GM13976 (cell line): Measurements from ENCODE around the gene STK24.

Experiments used
- DNase-seq: peaks from one replicate; pipeline ENCODE4 v3.0.0; 2012; ENCODE audit warnings: low spot score
- in situ Hi-C: fragments of 300-500 bp; cut with MboI; formaldehyde crosslinking; loops from one replicate; pipeline ENCODE4 v1.12.0; 2022; ENCODE audit warnings: low sequenced_read_pairs, mixed read lengths, inconsistent platforms; ENCODE audit not compliant: unreplicated experiment
- TF ChIP-seq, protein P1 (sequence below): IDR thresholded peaks from 2 replicates; pipeline ENCODE4 v1.5.1; 2012; ENCODE audit warnings: borderline replicate concordance, mild to moderate bottlenecking; ENCODE audit not compliant: insufficient read depth; ENCODE audit errors: extremely low read depth, missing control alignments, control extremely low read depth

Gene STK24

DNA sequence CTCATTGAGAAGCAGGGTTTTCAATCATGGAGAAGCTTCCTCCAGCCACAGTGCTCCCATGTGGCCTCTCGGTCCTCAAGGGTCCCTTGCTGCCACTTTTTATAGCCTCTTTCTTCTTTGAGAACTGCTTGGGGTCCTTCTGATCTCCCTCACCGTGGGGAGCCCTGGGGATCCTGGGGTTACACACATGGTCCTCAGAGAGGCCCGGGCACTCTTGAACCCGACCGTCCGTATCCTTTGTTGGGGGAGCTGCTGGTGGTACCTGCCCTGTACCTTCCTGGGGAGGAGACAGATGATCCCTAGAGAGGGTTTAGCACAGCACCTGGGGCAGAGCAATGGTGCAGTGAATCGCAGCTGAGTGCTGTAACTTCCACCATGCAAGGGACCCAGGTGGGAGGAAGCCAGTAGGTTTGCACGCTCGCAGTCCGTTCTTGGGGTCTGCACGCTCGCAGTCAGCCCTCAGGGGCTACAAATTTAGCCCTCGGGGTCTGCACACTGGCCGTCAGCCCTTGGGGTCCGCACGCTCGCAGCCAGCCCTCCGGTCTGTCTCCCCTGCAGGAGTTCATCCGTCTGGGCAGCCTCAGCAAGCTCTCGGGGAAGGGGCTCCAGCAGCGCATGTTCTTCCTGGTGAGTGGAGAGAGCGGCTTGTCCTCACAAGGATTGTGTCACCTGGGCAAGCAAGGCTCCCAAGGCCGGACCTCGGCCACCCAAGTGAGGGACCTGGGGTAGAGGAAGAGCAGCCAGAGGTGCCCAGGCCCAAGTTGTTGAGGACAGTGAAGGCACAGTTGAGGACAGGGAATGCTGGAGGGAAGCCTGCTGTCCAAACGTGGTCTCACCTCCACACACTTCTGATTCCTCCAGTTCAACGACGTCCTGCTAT, 138.4 kb downstream of the STK24 start:
- in situ Hi-C loops: no loop called here
- no peak for DNase-seq
- TF ChIP-seq, protein P1, sequence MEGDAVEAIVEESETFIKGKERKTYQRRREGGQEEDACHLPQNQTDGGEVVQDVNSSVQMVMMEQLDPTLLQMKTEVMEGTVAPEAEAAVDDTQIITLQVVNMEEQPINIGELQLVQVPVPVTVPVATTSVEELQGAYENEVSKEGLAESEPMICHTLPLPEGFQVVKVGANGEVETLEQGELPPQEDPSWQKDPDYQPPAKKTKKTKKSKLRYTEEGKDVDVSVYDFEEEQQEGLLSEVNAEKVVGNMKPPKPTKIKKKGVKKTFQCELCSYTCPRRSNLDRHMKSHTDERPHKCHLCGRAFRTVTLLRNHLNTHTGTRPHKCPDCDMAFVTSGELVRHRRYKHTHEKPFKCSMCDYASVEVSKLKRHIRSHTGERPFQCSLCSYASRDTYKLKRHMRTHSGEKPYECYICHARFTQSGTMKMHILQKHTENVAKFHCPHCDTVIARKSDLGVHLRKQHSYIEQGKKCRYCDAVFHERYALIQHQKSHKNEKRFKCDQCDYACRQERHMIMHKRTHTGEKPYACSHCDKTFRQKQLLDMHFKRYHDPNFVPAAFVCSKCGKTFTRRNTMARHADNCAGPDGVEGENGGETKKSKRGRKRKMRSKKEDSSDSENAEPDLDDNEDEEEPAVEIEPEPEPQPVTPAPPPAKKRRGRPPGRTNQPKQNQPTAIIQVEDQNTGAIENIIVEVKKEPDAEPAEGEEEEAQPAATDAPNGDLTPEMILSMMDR: no peak

DNA sequence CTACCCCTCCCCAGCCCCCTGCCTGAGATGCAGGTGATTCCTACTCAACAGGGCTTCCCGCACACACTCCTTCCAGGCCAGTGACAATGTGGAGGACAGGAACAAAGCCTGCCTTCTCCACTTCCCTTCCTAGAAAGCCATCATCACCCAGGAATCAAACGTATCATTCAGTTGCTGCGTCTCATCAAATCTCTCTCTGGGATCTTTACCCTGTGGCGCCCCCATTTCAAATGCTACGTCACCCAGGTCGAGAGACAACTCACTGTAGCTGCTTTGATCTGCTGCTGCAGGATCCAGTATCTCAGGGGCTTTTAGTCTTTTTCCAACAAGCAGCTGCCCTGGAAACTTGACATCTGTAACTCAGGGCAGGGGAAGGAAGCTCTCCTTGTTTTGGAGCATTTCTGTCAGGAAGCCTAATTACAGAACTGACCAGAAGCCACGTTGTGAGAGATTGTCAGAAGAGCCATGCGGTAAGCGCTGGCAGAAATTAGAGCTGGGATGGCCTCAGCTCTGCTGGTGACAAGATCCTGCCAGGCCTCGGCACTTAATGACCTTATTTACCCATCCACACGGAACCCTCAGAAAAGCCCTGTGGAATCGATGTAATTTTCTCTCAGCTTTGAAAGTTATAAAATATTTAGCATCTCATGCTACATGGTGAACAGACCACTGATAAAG, 140.5 kb downstream of the STK24 start:
- in situ Hi-C loops: no loop called here
- TF ChIP-seq, protein P1: no peak
- no peak for DNase-seq

DNA sequence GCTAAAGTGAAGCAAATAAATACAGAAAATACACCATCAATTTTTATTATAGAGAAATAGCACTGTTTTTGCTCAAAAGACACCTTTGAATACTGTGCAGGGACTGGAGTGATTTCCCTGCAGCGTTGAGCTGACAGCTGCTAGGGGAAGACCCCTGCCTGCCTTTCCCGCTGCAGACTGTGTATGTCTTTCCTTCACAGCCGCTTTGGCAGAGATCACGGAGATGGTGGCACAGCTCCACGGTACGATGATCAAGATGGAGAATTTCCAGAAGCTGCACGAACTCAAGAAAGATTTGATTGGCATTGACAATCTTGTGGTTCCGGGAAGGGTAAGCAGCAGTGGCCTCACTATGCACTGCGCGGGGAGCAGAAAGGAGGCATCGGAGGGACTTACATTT, 141.5 kb downstream of the STK24 start:
- no peak for DNase-seq
- TF ChIP-seq, protein P1: no peak
- in situ Hi-C loops: no loop called here

DNA sequence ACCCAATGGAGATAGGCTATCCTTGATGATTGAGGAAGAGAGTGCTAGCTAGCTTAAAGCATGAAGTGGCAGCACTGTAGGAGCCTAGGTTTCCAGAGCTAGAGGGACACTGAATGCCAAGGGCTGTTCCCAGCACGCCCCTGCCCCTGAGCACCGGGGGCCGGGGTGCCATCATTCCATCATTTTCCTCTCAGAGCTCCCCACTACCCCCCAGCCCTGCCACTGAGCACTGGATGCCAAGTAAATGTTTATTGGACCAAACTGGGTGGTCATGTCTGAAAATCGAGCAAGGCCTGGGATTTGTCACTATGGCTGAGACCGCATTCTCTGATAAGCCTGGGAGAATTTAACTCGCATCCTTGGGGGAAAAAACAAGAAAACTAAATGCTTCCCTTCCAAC, 142.8 kb downstream of the STK24 start:
- in situ Hi-C loops: no loop called here
- TF ChIP-seq, protein P1: no peak
- DNase-seq: no peak

DNA sequence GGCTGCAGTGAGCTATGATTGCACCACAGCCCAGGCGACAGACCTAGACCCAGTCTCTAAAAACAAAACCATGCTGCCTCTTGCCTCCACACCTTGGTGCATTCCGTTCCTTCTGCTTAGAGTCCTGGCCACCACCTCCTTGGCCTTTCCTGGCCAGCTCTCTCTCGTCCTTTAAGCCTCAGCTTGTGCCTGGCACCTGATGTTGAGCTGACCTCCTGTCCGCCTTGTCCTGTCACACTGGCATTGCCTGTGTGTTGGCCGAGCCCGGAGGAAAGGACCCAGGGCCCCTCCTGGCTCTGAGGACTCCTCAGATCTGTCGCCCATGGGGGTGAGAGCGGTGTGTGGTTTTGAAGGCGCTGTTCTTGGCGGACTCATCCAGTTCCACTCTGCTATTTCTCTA, 143.3 kb downstream of the STK24 start:
- DNase-seq: no peak
- in situ Hi-C loops: no loop called here
- TF ChIP-seq, protein P1: no peak

DNA sequence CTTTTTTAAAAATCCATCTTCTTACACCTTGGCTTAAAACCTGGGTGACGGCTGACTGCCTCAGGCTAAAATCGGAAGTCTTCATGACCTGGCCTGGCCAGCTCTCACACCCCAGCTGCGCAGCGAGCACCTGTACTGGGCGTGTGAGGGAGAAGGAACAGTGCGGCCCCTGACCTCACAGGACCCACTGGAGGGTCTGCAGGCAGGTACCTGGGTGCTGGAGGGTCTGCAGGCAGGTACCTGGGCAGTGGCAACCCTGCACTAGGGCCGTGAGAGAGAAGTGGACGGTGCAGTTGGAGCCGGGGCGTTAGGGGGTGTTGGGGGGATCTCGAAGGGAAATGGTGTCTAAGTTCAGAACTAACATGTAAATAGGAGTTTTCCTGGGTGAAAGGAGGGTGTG, 144.3 kb downstream of the STK24 start:
- TF ChIP-seq, protein P1: no peak
- DNase-seq: no peak
- in situ Hi-C loops: no loop called here
